SK-N-MC (cell line): ENCODE results near the gene LRATD1.

Experiments
- DNase-seq: peaks from one replicate; pipeline ENCODE4 v3.0.0-alpha.2; 2011; ENCODE audit warnings: low read depth, low spot score
- H3K27ac ChIP-seq: fragments of 200-600 bp; sonication (generic); 2 replicates; pipeline ENCODE4 v1.5.1; 2016; ENCODE audit warnings: mixed run types
- H3K36me3 ChIP-seq: fragments of 200-600 bp; sonication (generic); 2 replicates; pipeline ENCODE4 v1.6.1; 2017; ENCODE audit warnings: antibody characterized with exemption, low read length, mixed read lengths; ENCODE audit not compliant: insufficient read depth
- H3K4me3 ChIP-seq: fragments of 200-600 bp; sonication (generic); 2 replicates; pipeline ENCODE4 v1.5.1; 2016
- H3K9ac ChIP-seq: fragments of 200-600 bp; sonication (generic); 2 replicates; pipeline ENCODE4 v1.8.0; 2017; ENCODE audit warnings: mixed run types, mixed read lengths; ENCODE audit not compliant: insufficient read length
- H3K9me3 ChIP-seq: fragments of 200-600 bp; sonication (generic); 2 replicates; pipeline ENCODE4 v1.6.1; 2017; ENCODE audit warnings: low read depth, mild to moderate bottlenecking, antibody characterized with exemption, low read length, moderate library complexity, mixed read lengths
- EZH2 ChIP-seq: fragments of 200-600 bp; sonication (generic); IDR thresholded peaks from one replicate; pipeline ENCODE4 v1.6.1; 2017; ENCODE audit warnings: antibody characterized with exemption
- FOXP2 ChIP-seq: optimal IDR thresholded peaks from 2 replicates; pipeline ENCODE3; 2011; ENCODE audit warnings: mild to moderate bottlenecking, moderate library complexity; ENCODE audit not compliant: insufficient read depth; ENCODE audit errors: extremely low read length, control extremely low read depth
- POLR2AphosphoS5 ChIP-seq: IDR thresholded peaks from 2 replicates; pipeline ENCODE4 v1.6.1; 2012; ENCODE audit warnings: mild to moderate bottlenecking, low read depth, low read length, borderline replicate concordance

Gene LRATD1

GRCh38 chr2:14641116-14641515, 8.6 kb downstream of the LRATD1 start:
- DNase-seq: no peak
- Histone ChIP-seq H3K9me3 (no peaks in the 10 kb centered on the region), H3K27ac (no peak overlapping the region), H3K36me3 (no peaks in the 10 kb centered on the region), H3K4me3 (no peak overlapping the region), H3K9ac (no peak overlapping the region)
- TF ChIP-seq POLR2AphosphoS5 (no peak), EZH2 (no peak), FOXP2 (no peak)

GRCh38 chr2:14642499-14642898, 10.0 kb downstream of the LRATD1 start:
- H3K9ac ChIP-seq: no peak overlapping the region
- no peaks in the 10 kb centered on the region for H3K9me3 ChIP-seq
- DNase-seq: no peak
- TF ChIP-seq POLR2AphosphoS5: no peak
- no peak for TF ChIP-seq FOXP2
- no peak for TF ChIP-seq EZH2
- no peaks in the 10 kb centered on the region for H3K36me3 ChIP-seq
- H3K27ac ChIP-seq: no peak overlapping the region
- no peak overlapping the region for H3K4me3 ChIP-seq

DNA sequence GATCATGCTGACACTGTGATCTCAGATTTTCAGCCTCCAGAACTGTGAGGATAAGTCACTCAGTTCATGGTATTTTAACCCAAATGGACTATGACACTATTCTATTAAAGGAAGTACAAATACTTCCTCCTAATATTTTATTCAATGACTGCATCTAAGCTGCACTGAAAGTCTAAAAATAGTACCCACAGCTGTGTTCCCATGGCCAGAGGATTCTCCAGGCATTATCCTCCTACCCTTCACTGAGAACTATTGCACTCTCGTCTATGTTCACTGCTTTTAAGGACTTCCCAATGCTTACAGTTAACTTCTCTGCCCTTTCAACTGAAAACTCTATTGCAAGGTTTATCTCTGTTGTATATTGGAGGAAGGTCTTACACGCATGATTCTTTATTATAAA, 15.2 kb downstream of the LRATD1 start:
- no peaks in the 10 kb centered on the region for H3K9me3 ChIP-seq
- no peak for DNase-seq
- TF ChIP-seq POLR2AphosphoS5 (no peak), FOXP2 (no peak), EZH2 (no peak)
- no peak overlapping the region for H3K4me3 ChIP-seq
- H3K9ac ChIP-seq: no peak overlapping the region
- H3K36me3 ChIP-seq: no peaks in the 10 kb centered on the region
- no peak overlapping the region for H3K27ac ChIP-seq

DNA sequence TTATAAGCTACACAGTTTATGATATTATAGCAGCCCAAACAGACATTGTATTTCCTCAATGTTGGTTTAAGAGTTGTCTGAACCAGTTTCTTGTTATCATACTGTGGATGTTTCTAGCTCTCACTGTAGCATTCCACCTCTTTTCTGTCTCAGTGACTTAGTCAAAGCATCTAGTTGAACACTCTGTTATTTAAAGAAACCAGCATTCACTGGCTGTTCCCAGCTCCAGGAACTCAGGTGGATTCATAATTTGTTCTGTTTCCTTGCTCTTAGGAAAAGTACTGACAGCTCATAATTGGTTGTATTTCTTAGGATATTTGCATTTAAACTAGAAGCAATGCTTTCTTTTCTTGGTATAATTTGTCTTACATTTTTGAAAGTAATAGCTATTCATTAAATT, 17.5 kb downstream of the LRATD1 start:
- no peak overlapping the region for H3K27ac ChIP-seq
- H3K4me3 ChIP-seq: no peak overlapping the region
- H3K36me3 ChIP-seq: no peaks in the 10 kb centered on the region
- no peaks in the 10 kb centered on the region for H3K9me3 ChIP-seq
- H3K9ac ChIP-seq: no peak overlapping the region
- DNase-seq: no peak
- TF ChIP-seq POLR2AphosphoS5 (no peak), FOXP2 (no peak), EZH2 (no peak)

GRCh38 chr2:14654835-14655282, 22.3 kb downstream of the LRATD1 start:
- no peak overlapping the region for H3K9ac ChIP-seq
- no peak for TF ChIP-seq EZH2
- no peak for TF ChIP-seq FOXP2
- TF ChIP-seq POLR2AphosphoS5: no peak

GRCh38 chr2:14656146-14656545, 23.6 kb downstream of the LRATD1 start:
- Histone ChIP-seq H3K27ac (no peak overlapping the region), H3K9ac (no peak overlapping the region), H3K9me3 (no peaks in the 10 kb centered on the region), H3K36me3 (no peaks in the 10 kb centered on the region), H3K4me3 (no peak overlapping the region)
- no peak for DNase-seq
- TF ChIP-seq FOXP2: no peak
- TF ChIP-seq POLR2AphosphoS5: no peak
- TF ChIP-seq EZH2: no peak

More at GRCh38 chr2:14654835-14655282, 22.3 kb downstream of the LRATD1 start:
- no peaks in the 10 kb centered on the region for H3K36me3 ChIP-seq
- H3K27ac ChIP-seq: no peak overlapping the region
- DNase-seq: no peak
- no peak overlapping the region for H3K4me3 ChIP-seq
- H3K9me3 ChIP-seq: no peaks in the 10 kb centered on the region

DNA sequence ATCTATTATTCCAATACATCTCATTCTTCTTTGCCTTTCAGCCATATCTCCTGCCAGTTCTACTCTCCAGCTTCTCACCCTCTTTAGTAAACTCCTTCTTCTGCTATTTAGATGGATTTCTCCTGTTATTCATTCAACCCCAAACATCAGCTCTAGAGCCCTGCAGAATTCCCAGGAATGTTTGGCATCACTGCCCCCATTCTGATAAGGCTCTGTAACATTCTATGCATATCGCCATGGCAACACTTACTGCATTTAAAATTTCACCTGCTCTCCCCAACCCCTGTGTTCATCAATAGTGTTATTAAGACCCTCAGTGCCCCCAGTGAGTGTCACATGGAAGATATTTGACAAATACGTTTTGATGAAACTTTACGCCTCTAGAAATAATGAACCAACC, 28.6 kb downstream of the LRATD1 start:
- no peak overlapping the region for H3K4me3 ChIP-seq
- H3K9me3 ChIP-seq: no peaks in the 10 kb centered on the region
- H3K9ac ChIP-seq: no peak overlapping the region
- no peak for TF ChIP-seq POLR2AphosphoS5
- TF ChIP-seq EZH2: no peak
- no peak for TF ChIP-seq FOXP2
- no peak overlapping the region for H3K27ac ChIP-seq
- H3K36me3 ChIP-seq: no peaks in the 10 kb centered on the region
- no peak for DNase-seq

DNA sequence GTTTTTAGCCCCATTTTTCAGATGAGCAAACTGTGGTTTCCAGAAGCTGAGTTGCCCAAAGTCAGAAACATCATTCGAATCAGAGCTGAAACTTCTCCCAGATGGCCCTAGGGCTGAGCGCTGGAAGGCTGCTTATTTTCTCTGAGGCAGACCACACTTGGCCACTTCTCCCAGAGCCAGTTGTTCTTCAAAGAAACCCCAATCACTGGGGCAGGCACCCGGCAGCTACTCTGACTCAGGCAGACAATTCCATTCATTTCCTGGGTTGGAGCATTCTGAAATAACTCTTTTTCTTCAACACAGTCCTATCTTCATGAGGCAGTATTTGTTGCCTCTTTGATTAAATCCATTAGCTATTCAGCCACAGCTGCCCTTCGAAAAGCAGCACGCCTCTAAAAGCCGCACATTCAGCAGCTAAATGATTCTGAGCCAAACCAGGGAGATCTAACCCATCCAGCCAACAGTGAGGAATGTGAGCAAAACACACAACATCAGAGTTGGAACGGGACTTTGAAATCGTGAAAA, 40.9 kb downstream of the LRATD1 start:
- H3K9me3 ChIP-seq: no peaks in the 10 kb centered on the region
- DNase-seq: no peak
- no peak overlapping the region for H3K9ac ChIP-seq
- no peak overlapping the region for H3K4me3 ChIP-seq
- TF ChIP-seq EZH2 (no peak), POLR2AphosphoS5 (no peak)
- H3K36me3 ChIP-seq: no peaks in the 10 kb centered on the region
- H3K27ac ChIP-seq: no peak overlapping the region

GRCh38 chr2:14675489-14675888, 43.0 kb downstream of the LRATD1 start:
- Histone ChIP-seq H3K9me3 (no peaks in the 10 kb centered on the region), H3K4me3 (no peak overlapping the region), H3K27ac (no peak overlapping the region), H3K36me3 (no peaks in the 10 kb centered on the region), H3K9ac (no peak overlapping the region)
- DNase-seq: no peak
- TF ChIP-seq POLR2AphosphoS5: no peak
- TF ChIP-seq EZH2: no peak
- no peak for TF ChIP-seq FOXP2

DNA sequence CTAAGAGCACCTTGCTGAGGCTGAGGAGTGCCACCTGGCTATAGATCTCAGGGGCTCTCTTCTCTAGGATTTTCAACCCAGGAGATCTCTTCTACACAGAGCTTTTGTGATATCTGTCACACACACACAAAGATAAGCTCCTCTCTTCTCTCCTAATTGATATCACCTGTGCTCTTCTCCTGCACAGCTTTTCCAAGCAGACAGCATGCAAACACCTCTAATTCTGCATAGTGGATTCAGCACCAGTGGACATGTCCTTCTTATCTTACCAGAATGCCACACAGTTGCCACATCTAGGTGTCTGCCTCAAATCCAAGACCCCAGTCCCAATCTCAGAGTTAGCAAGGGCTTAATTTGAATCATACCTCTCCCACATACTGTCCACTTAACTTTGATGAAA, 43.9 kb downstream of the LRATD1 start:
- DNase-seq: no peak
- TF ChIP-seq POLR2AphosphoS5 (no peak), EZH2 (no peak), FOXP2 (no peak)
- no peaks in the 10 kb centered on the region for H3K9me3 ChIP-seq
- H3K27ac ChIP-seq: no peak overlapping the region
- no peaks in the 10 kb centered on the region for H3K36me3 ChIP-seq
- no peak overlapping the region for H3K4me3 ChIP-seq
- no peak overlapping the region for H3K9ac ChIP-seq
